ENCODE measurements around the gene SCAF1. TPM values are rescaled to one million over a fixed set of nuclear protein-coding genes. Genes with fewer than 3 reads are reported as not detected.

Gene SCAF1
- total and polyA plus RNA-seq, 2 donors (not counting 1 experiment from before 2014, with no cell fraction given), result 17.1 to 68.3 TPM

DNA sequence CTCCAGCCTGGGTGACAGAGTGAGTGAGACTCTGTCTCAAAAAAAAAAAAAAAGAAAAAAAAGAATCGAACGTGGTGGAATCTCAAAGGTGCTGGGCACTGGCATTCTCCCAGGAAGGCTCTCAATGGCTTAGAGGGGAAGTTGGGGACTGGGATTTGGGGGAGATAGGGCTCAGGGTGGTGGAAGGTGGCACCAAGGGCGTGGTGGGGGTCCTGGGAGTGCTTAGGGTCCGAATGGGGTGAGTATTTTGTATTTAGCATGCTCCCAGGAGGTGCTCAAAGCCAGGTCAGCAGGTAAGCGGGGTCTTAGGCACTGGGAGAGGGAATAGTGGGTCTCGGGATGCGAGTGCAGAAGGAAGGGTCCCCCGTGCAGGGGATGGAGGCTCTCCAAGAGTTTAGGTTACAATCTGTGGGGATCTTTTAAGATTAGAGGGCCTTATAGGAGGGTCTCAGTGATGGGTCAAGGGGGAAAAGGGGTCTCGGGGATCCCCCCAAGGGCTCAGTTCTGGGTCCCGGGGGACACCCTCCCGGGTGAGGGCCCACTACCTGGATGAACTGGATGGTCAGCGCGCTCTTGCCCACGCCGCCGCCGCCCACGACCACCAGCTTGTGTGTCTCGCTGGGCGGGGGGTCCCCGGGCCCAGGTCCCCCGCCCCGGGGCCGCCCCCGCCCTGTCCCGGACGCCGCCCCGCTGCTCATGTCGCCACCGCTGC, 2.5 kb upstream of the SCAF1 start:
- H3K27ac ChIP-seq (ENCODE audit: low read length in 2 of 2), result peak overlapping the region in 1 of 2 donors; percentile 96
- H3K4me1 Mint-ChIP-seq, result peaks cover 50% of the 10 kb centered on the region
- DNase-seq, result no peak

More for the DNA sequence above, 2.5 kb upstream of the SCAF1 start:
- Histone ChIP-seq H4K20me1 (ENCODE audit: control insufficient read depth, insufficient read depth, low read length, poor library complexity, severe bottlenecking) (peaks cover 7% of the 10 kb centered on the region), H2AFZ (ENCODE audit: insufficient read depth, low read depth, low read length, poor library complexity, severe bottlenecking) (peak overlapping the region; percentile 73), H3K4me1 (ENCODE audit: control insufficient read depth in 2 of 2, insufficient read depth in 2 of 2, low read length in 2 of 2) (peaks cover 37 to 54% of the 10 kb centered on the region in 2 donors), H3K27me3 (replicated peaks in 1 of 4; ENCODE audit: control extremely low read depth in 1 of 4, control insufficient read depth in 3 of 4, insufficient read depth in 4 of 4, low read length in 3 of 4) (no peaks in the 10 kb centered on the region), H3K4me2 (replicated peaks; ENCODE audit: low read depth, low read length, poor library complexity, severe bottlenecking) (peak overlapping the region; percentile 95), H3K36me3 (replicated peaks in 1 of 2; ENCODE audit: control extremely low read depth in 1 of 2, control insufficient read depth in 1 of 2, extremely low read depth in 1 of 2, insufficient read depth in 2 of 2, low read length in 1 of 2) (no peaks in the 10 kb centered on the region), H3K9ac (ENCODE audit: low read length) (peak overlapping the region; percentile 72), H3K9me3 (ENCODE audit: control extremely low read depth in 1 of 3, control insufficient read depth in 2 of 3, insufficient read depth in 1 of 3, low read length in 2 of 3) (no peaks in the 10 kb centered on the region), H3K4me3 (ENCODE audit: control extremely low read depth in 1 of 5, extremely low read depth in 1 of 5, insufficient read depth in 1 of 5, low read depth in 2 of 5, low read length in 4 of 5) (peak overlapping the region in 4 of 5 experiments; percentile 52 to 74 (median 68)), H3K79me2 (ENCODE audit: control insufficient read depth, insufficient read depth, low read length) (peaks cover 37% of the 10 kb centered on the region)
- H3K27me3 Mint-ChIP-seq, result no peaks in the 10 kb centered on the region
- intact Hi-C loops (cut with micrococcal nuclease), result loop anchor here (1.0 to 2.0 kb wide), 8 partner anchors 26 to 1275 kb away; partner anchors contain the start of genes BCL2L12, IRF3, NOSIP and PNKP
- peak overlapping the region; percentile 15 for H3K27ac Mint-ChIP-seq
- ChIA-PET CTCF (interaction anchor here (0.6 to 2.3 kb wide), 11 partner anchors 25 to 249 kb away, joined by 3 to 10 read pairs (median 4); partner anchors contain the start of genes BCL2L12, IRF3, PRMT1 and RPS11), POLR2A (interaction anchor here (0.6 to 3.4 kb wide), 14 partner anchors 13 to 236 kb away, joined by 3 to 53 read pairs (median 5); partner anchors contain the start of genes ALDH16A1, BCL2L12, IRF3 and NOSIP)
- ATAC-seq (ENCODE audit: low read depth), result no peak
- H3K4me3 Mint-ChIP-seq, result peak overlapping the region; percentile 95
- no peaks in the 10 kb centered on the region for H3K9me3 Mint-ChIP-seq (ENCODE audit: insufficient read depth)
- 4% methylated on average over 30 of the region's 31 CpGs for WGBS (ENCODE audit: insufficient coverage)
- no peak for TF ChIP-seq EZH2 (IDR thresholded peaks at IDR 0.05; ENCODE audit: borderline replicate concordance, insufficient read depth, low read depth, low read length, poor library complexity, severe bottlenecking)
- TF ChIP-seq, protein P1, sequence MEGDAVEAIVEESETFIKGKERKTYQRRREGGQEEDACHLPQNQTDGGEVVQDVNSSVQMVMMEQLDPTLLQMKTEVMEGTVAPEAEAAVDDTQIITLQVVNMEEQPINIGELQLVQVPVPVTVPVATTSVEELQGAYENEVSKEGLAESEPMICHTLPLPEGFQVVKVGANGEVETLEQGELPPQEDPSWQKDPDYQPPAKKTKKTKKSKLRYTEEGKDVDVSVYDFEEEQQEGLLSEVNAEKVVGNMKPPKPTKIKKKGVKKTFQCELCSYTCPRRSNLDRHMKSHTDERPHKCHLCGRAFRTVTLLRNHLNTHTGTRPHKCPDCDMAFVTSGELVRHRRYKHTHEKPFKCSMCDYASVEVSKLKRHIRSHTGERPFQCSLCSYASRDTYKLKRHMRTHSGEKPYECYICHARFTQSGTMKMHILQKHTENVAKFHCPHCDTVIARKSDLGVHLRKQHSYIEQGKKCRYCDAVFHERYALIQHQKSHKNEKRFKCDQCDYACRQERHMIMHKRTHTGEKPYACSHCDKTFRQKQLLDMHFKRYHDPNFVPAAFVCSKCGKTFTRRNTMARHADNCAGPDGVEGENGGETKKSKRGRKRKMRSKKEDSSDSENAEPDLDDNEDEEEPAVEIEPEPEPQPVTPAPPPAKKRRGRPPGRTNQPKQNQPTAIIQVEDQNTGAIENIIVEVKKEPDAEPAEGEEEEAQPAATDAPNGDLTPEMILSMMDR (IDR thresholded peaks at IDR 0.05), result no peak
